B cell (primary cell): Measurements from ENCODE around the gene RGS14.

ENCODE experiments used
- CTCF ChIP-seq: fragments of 200-600 bp; IDR thresholded peaks from one replicate; pipeline ENCODE4 v1.8.0; 2022; ENCODE audit warnings: antibody characterized with exemption, mild to moderate bottlenecking
- EZH2 ChIP-seq: IDR thresholded peaks from 2 replicates; pipeline ENCODE4 v1.6.1; 2012; ENCODE audit warnings: borderline replicate concordance, low read depth, mild to moderate bottlenecking, moderate library complexity, low read length; ENCODE audit not compliant: insufficient read depth, poor library complexity, severe bottlenecking

DNA sequence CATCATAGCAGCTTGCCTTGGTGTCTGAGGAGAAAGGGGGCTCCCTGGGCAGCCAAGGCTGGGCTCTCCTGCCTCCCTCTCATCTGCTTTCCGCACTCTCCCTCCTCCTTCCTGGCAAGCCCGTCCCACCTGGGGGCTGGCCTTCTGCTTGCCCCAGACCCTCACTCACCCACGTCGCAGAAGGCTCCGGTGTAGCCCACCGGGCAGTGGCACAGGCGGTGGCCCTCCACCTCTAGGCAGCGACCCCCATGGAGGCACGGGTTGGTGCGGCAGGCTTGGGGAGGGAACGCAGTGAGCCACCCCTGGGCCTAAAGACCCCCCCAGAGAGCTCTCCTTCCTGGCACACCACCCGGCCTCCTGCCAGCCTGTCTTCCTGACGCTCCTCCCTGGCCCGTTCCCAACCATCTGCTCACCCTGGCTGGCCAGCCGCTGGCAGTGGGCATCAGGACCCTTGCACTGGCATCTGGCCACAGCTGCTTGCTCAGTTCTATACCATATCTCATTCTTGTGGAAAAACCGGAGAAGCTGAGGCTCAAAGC is 47.0 kb downstream of the RGS14 start:
- TF ChIP-seq CTCF = no peak
- TF ChIP-seq EZH2 = no peak
